Ishikawa (cell line): ENCODE data around the gene CLRN1.

Experiments used
- CEBPB ChIP-seq: IDR thresholded peaks from 2 replicates; pipeline ENCODE4 v1.6.1; 2012
- CREB1 ChIP-seq: IDR thresholded peaks from 2 replicates; pipeline ENCODE4 v1.6.1; 2012; ENCODE audit warnings: low read depth
- EGR1 ChIP-seq: IDR thresholded peaks from 2 replicates; pipeline ENCODE4 v1.6.1; 2012
- EP300 ChIP-seq: IDR thresholded peaks from 2 replicates; pipeline ENCODE4 v1.6.1; 2012; ENCODE audit warnings: borderline replicate concordance
- FOXM1 ChIP-seq: IDR thresholded peaks from 2 replicates; pipeline ENCODE4 v1.6.1; 2012; ENCODE audit warnings: low read depth, borderline replicate concordance
- NFIC ChIP-seq: IDR thresholded peaks from 2 replicates; pipeline ENCODE4 v1.6.1; 2012
- RAD21 ChIP-seq: IDR thresholded peaks from 2 replicates; pipeline ENCODE4 v1.6.1; 2012; ENCODE audit warnings: low read depth
- TAF1 ChIP-seq: IDR thresholded peaks from 2 replicates; pipeline ENCODE4 v1.6.1; 2012; ENCODE audit warnings: low read depth, mild to moderate bottlenecking
- TCF12 ChIP-seq: IDR thresholded peaks from 2 replicates; pipeline ENCODE4 v1.6.1; 2012; ENCODE audit warnings: low read depth
- TEAD4 ChIP-seq: IDR thresholded peaks from 2 replicates; pipeline ENCODE4 v1.6.1; 2012
- YY1 ChIP-seq: IDR thresholded peaks from 2 replicates; pipeline ENCODE4 v1.6.1; 2012; ENCODE audit warnings: low read depth
- ZBTB7A ChIP-seq: IDR thresholded peaks from 2 replicates; pipeline ENCODE4 v1.6.1; 2012; ENCODE audit warnings: low read depth
- TF ChIP-seq, protein P1 (sequence below): IDR thresholded peaks from 2 replicates; pipeline ENCODE4 v1.6.1; 2012; ENCODE audit warnings: low read depth, mild to moderate bottlenecking
- TF ChIP-seq, protein P2 (sequence below): IDR thresholded peaks from 2 replicates; pipeline ENCODE4 v1.6.1; 2012
- TF ChIP-seq, protein P3 (sequence below): IDR thresholded peaks from 2 replicates; pipeline ENCODE4 v1.6.1; 2012

The CLRN1 gene

DNA sequence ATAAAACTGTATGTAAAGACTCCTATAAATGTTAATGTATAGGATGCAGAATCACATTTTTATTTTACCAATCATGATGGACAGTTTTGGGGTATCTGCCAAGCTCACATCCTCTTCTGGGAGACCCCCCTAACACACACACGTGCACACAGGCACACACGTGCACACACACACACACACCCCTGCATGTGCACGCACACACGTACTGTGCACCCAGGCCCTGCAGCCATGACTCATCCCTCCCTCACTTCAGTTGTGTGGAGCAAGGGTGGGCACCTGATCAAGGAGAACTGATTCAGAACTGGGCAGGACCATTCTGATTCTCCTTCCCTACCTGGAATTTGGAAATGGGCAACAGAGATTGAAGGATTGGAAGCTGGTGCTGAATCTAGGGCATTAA is 51.3 kb downstream of the CLRN1 start:
- TF ChIP-seq, protein P1, sequence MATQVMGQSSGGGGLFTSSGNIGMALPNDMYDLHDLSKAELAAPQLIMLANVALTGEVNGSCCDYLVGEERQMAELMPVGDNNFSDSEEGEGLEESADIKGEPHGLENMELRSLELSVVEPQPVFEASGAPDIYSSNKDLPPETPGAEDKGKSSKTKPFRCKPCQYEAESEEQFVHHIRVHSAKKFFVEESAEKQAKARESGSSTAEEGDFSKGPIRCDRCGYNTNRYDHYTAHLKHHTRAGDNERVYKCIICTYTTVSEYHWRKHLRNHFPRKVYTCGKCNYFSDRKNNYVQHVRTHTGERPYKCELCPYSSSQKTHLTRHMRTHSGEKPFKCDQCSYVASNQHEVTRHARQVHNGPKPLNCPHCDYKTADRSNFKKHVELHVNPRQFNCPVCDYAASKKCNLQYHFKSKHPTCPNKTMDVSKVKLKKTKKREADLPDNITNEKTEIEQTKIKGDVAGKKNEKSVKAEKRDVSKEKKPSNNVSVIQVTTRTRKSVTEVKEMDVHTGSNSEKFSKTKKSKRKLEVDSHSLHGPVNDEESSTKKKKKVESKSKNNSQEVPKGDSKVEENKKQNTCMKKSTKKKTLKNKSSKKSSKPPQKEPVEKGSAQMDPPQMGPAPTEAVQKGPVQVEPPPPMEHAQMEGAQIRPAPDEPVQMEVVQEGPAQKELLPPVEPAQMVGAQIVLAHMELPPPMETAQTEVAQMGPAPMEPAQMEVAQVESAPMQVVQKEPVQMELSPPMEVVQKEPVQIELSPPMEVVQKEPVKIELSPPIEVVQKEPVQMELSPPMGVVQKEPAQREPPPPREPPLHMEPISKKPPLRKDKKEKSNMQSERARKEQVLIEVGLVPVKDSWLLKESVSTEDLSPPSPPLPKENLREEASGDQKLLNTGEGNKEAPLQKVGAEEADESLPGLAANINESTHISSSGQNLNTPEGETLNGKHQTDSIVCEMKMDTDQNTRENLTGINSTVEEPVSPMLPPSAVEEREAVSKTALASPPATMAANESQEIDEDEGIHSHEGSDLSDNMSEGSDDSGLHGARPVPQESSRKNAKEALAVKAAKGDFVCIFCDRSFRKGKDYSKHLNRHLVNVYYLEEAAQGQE: no peak
- no peak for TF ChIP-seq NFIC
- TF ChIP-seq YY1: no peak
- no peak for TF ChIP-seq TCF12
- TF ChIP-seq CREB1: no peak
- TF ChIP-seq ZBTB7A: no peak
- TF ChIP-seq TAF1: no peak
- TF ChIP-seq TEAD4: no peak

DNA sequence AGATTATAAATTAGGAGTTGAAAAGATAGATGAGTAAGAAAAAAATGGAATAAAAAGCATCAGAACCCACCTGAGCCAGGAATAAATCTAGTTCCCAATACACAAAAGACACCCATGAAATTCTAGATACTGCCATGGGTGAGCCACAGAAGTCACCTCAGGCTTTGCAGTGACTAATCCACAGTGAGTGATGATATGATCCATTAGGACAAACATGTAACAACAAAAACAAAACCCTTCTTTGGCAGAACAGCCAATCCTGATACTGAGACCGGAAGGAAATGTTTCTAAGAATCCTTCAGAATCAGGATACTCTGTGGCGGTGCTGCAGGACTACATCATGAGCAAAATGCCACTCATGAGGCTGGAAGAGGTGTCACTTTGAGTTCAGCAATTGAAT is 52.3 kb downstream of the CLRN1 start:
- no peak for TF ChIP-seq CREB1
- no peak for TF ChIP-seq TEAD4
- no peak for TF ChIP-seq ZBTB7A
- TF ChIP-seq, protein P2, sequence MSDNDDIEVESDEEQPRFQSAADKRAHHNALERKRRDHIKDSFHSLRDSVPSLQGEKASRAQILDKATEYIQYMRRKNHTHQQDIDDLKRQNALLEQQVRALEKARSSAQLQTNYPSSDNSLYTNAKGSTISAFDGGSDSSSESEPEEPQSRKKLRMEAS: no peak
- no peak for TF ChIP-seq NFIC
- TF ChIP-seq, protein P1: no peak
- TF ChIP-seq TAF1: no peak
- no peak for TF ChIP-seq EP300
- TF ChIP-seq, protein P3, sequence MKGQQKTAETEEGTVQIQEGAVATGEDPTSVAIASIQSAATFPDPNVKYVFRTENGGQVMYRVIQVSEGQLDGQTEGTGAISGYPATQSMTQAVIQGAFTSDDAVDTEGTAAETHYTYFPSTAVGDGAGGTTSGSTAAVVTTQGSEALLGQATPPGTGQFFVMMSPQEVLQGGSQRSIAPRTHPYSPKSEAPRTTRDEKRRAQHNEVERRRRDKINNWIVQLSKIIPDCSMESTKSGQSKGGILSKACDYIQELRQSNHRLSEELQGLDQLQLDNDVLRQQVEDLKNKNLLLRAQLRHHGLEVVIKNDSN: no peak
- no peak for TF ChIP-seq YY1
- no peak for TF ChIP-seq FOXM1
- TF ChIP-seq RAD21: no peak

DNA sequence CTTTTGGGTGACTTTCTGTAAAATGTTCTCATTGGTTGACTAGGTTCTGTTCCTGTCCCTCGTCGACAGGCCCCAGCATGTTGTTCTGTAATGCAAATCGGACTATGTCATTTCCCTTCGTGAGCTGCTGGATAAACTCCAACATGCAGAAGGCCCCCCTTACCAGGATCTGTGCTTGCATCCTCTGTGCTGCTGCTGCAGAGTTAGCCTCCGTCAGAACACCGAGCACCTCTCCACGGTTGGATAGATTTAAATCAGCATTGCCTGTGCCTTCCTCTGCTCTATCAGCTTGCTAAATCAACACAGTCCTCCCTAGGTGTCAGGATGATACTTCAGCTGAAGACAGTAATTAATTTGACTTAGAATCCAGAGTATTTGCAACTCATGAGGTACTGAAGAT is 54.6 kb downstream of the CLRN1 start:
- TF ChIP-seq, protein P1: no peak
- no peak for TF ChIP-seq FOXM1
- TF ChIP-seq EP300: no peak
- no peak for TF ChIP-seq RAD21
- TF ChIP-seq NFIC: no peak
- TF ChIP-seq TEAD4: no peak
- TF ChIP-seq CREB1: no peak
- no peak for TF ChIP-seq YY1
- TF ChIP-seq, protein P3: no peak
- no peak for TF ChIP-seq TCF12
- TF ChIP-seq TAF1: no peak
- TF ChIP-seq, protein P2: no peak
- TF ChIP-seq EGR1: no peak
- no peak for TF ChIP-seq ZBTB7A
- TF ChIP-seq CEBPB: no peak

DNA sequence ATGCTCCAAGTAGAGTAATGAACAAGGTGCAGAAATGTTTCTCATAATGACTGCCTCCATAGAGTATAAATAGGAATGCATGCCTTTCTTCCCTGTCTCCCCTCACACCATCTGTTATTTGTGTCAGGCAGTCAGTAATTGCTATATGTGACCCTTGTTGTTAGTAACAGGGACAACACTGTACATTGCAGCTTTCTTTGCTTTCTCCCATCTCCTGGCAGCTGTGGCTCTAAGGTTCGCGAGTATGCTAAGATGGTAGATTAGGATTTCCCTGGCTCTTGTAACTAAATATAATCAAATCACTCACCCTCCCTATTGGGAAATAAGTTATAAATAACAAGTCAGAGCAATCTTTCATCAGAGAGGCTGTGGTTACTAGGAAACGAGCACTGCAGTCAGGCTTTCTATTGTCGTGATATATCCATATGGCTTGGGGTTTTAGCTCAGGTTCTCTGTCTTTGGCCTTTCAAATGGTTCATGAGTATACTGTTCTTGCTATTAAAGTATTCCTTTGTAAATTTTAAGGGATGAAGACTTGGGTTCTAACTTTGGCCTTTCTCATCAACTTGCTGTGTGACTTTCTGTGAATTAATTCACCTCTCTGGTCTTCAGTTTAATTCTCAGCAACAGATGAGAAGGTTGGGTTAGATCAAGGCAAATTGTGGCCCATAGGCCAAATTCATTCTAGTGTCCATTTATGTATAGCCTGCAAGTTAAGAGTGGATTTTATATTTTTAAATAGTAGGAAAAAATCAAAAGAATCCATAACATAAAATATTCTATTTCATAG is 59.2 kb downstream of the CLRN1 start:
- no peak for TF ChIP-seq YY1

DNA sequence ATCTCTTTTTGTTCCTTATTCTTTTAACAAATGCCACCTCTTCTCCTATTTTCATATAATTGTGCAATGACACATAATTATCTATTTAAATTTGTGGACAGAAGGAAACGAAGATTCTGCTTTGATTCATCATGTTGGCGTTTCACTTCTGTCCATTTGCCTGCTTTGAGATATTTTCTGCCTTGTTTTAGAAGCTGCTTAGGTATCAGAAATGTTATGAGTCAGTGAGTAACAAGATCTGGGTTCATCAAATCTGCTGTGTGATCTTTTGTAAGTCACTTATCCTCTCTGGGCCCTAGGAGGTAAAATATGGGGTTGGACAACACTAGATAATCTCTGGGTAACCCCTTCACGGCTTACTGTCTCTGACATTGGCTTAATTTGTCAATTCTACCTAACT is 60.0 kb downstream of the CLRN1 start:
- TF ChIP-seq, protein P3: no peak
- no peak for TF ChIP-seq YY1
